GM12878 (cell line): Measurements from ENCODE around the gene TBCD.

ENCODE experiments used
- CBX3 ChIP-seq: fragments of 200-600 bp; sonication (generic); IDR thresholded peaks from 2 replicates; pipeline ENCODE4 v1.6.1; 2016; ENCODE audit warnings: low read depth, borderline replicate concordance
- MYB ChIP-seq: fragments of 150-350 bp; IDR thresholded peaks from 2 replicates; pipeline ENCODE4 v1.6.1; 2014; ENCODE audit warnings: mild to moderate bottlenecking, low read depth, low read length, borderline replicate concordance
- NRF1 ChIP-seq: conservative IDR thresholded peaks from 2 replicates; pipeline ENCODE4 v1.6.1; 2011; ENCODE audit warnings: mild to moderate bottlenecking, low read depth, low read length, improper control_type of control experiment
- POLR2A ChIP-seq: IDR thresholded peaks from 2 replicates; pipeline ENCODE4 v1.6.1; 2011; ENCODE audit warnings: low read depth, mild to moderate bottlenecking, low read length
- RAD51 ChIP-seq: fragments of 450-650 bp; IDR thresholded peaks from 2 replicates; pipeline ENCODE4 v1.6.1; 2016; ENCODE audit warnings: moderate library complexity, mild to moderate bottlenecking, inconsistent platforms
- RFX5 ChIP-seq: IDR thresholded peaks from 2 replicates; pipeline ENCODE4 v1.6.1; 2011; ENCODE audit warnings: low read depth, low read length, improper control_type of control experiment
- SUZ12 ChIP-seq: fragments of 200-600 bp; sonication (generic); IDR thresholded peaks from one replicate; pipeline ENCODE4 v1.6.1; 2018; ENCODE audit warnings: antibody characterized with exemption, mild to moderate bottlenecking; ENCODE audit not compliant: unreplicated experiment
- ZNF274 ChIP-seq: IDR thresholded peaks from one replicate; pipeline ENCODE4 v1.8.0; 2011; ENCODE audit not compliant: insufficient read length, insufficient read depth
- TF ChIP-seq, protein P1 (sequence below), 3 experiments: IDR thresholded peaks in 2 of 3; conservative IDR thresholded peaks in 1 of 3; 2 replicates each; pipeline ENCODE4 v1.5.1; 2011; ENCODE audit warnings: low read depth in 3 of 3, low read length in 3 of 3, mild to moderate bottlenecking in 3 of 3, control low read depth in 2 of 3, moderate library complexity in 2 of 3, inconsistent platforms in 1 of 3, mixed read lengths in 1 of 3; ENCODE audit not compliant: control insufficient read depth in 2 of 3, insufficient read depth in 1 of 3; ENCODE audit errors: extremely low read depth in 1 of 3
- TF ChIP-seq, protein P2 (sequence below): fragments of 450-650 bp; IDR thresholded peaks from 2 replicates; pipeline ENCODE4 v1.6.1; 2017; ENCODE audit warnings: antibody characterized with exemption, mild to moderate bottlenecking, moderate library complexity

DNA sequence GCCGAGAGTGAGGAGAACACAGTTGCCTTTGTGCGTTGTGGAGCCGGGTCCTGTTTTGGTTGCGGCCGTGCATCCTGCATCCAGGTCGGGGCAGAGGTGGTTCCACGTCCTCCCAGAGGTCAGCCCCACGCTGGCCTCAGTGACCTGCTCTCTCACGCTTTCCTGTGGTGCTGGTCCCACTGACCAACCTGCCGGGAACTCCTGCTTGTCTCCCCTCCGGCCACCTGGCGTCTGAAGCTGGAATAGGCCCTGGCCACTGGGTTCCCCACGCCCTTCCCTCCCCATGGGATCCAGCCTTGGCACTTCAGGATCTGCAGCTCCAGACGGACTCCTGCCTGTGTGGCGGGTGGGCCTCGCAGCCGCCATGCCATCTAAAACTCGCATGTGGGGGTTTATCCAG lies 173.5 kb downstream of the TBCD start:
- no peak for TF ChIP-seq ZNF274
- TF ChIP-seq MYB, result no peak
- no peak for TF ChIP-seq RFX5
- TF ChIP-seq CBX3, result no peak
- TF ChIP-seq POLR2A, result no peak
- no peak for TF ChIP-seq NRF1
- TF ChIP-seq, protein P1, sequence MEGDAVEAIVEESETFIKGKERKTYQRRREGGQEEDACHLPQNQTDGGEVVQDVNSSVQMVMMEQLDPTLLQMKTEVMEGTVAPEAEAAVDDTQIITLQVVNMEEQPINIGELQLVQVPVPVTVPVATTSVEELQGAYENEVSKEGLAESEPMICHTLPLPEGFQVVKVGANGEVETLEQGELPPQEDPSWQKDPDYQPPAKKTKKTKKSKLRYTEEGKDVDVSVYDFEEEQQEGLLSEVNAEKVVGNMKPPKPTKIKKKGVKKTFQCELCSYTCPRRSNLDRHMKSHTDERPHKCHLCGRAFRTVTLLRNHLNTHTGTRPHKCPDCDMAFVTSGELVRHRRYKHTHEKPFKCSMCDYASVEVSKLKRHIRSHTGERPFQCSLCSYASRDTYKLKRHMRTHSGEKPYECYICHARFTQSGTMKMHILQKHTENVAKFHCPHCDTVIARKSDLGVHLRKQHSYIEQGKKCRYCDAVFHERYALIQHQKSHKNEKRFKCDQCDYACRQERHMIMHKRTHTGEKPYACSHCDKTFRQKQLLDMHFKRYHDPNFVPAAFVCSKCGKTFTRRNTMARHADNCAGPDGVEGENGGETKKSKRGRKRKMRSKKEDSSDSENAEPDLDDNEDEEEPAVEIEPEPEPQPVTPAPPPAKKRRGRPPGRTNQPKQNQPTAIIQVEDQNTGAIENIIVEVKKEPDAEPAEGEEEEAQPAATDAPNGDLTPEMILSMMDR (IDR thresholded peaks at IDR 0.05 in 2 of 3, conservative IDR thresholded peaks at IDR 0.05 in 1 of 3; ENCODE audit: control insufficient read depth in 2 of 3, extremely low read depth in 1 of 3, insufficient read depth in 1 of 3, low read depth in 3 of 3, low read length in 3 of 3), result no peak
- TF ChIP-seq RAD51, result no peak
- TF ChIP-seq SUZ12, result no peak
- TF ChIP-seq, protein P2, sequence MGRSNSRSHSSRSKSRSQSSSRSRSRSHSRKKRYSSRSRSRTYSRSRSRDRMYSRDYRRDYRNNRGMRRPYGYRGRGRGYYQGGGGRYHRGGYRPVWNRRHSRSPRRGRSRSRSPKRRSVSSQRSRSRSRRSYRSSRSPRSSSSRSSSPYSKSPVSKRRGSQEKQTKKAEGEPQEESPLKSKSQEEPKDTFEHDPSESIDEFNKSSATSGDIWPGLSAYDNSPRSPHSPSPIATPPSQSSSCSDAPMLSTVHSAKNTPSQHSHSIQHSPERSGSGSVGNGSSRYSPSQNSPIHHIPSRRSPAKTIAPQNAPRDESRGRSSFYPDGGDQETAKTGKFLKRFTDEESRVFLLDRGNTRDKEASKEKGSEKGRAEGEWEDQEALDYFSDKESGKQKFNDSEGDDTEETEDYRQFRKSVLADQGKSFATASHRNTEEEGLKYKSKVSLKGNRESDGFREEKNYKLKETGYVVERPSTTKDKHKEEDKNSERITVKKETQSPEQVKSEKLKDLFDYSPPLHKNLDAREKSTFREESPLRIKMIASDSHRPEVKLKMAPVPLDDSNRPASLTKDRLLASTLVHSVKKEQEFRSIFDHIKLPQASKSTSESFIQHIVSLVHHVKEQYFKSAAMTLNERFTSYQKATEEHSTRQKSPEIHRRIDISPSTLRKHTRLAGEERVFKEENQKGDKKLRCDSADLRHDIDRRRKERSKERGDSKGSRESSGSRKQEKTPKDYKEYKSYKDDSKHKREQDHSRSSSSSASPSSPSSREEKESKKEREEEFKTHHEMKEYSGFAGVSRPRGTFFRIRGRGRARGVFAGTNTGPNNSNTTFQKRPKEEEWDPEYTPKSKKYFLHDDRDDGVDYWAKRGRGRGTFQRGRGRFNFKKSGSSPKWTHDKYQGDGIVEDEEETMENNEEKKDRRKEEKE, result no peak
